GM23338 (cell line): Measurements from ENCODE around the gene UCN. TPM values are rescaled to one million over a fixed set of nuclear protein-coding genes. Genes with fewer than 3 reads are reported as not detected.

ENCODE experiments used
- EZH2 ChIP-seq: fragments of 200-600 bp; sonication (generic); IDR thresholded peaks from one replicate; pipeline ENCODE4 v1.8.0; 2017; ENCODE audit warnings: antibody characterized with exemption, mild to moderate bottlenecking, low read depth; ENCODE audit not compliant: unreplicated experiment
- EZH2phosphoT487 ChIP-seq: fragments of 200-600 bp; sonication (generic); IDR thresholded peaks from one replicate; pipeline ENCODE4 v1.8.1; 2018; ENCODE audit warnings: antibody characterized with exemption; ENCODE audit not compliant: unreplicated experiment
- JUNB ChIP-seq: IDR thresholded peaks from one replicate; pipeline ENCODE4 v1.6.1; 2016; ENCODE audit warnings: antibody characterized with exemption; ENCODE audit not compliant: unreplicated experiment
- polyA plus RNA-seq: library from polyadenylated mRNA; unstranded; fragments of >200 nt; fragmentation: Nextera tagmentation; extraction: Ambion mirVana; gene quantifications from 2 replicates; pipeline ENCODE4 v1.2.1, GENCODE V29; 2016
- total RNA-seq: library from RNA; depleted of rRNA; stranded (reverse); fragments of >200 nt; shearing (Covaris generic); gene quantifications from 2 replicates; pipeline ENCODE4 v1.2.3, GENCODE V29; 2014; rRNA removed
- TF ChIP-seq, protein P1 (sequence below): fragments of 250-450 bp; sonication (Bioruptor Pico); IDR thresholded peaks from 2 replicates; pipeline ENCODE4 v1.5.0; 2020; ENCODE audit warnings: mild to moderate bottlenecking, moderate library complexity

The UCN gene
- total and polyA plus RNA-seq, 2 experiments from 2014 or later: 0.59 to 0.99 TPM

DNA sequence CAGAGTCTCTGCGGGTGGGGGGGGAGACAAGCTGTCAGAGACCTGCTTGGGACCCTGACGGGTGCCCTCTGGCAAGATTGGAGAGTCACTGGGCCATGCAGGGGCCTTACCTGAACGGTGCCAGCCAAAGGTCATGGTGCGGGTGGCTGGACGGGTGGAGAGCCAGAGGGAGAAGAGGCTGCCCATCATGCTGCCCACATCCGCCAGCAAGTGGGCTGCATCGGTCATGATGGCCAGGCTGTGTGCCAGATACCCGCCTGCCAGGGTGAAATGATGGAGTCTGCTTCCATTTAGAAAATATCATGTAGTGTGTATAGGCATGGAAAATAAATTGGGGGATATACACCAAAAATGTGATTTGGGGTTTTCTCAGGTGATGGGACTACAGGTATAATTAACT is 50.2 kb downstream of the UCN start (continued):
- TF ChIP-seq, protein P1, sequence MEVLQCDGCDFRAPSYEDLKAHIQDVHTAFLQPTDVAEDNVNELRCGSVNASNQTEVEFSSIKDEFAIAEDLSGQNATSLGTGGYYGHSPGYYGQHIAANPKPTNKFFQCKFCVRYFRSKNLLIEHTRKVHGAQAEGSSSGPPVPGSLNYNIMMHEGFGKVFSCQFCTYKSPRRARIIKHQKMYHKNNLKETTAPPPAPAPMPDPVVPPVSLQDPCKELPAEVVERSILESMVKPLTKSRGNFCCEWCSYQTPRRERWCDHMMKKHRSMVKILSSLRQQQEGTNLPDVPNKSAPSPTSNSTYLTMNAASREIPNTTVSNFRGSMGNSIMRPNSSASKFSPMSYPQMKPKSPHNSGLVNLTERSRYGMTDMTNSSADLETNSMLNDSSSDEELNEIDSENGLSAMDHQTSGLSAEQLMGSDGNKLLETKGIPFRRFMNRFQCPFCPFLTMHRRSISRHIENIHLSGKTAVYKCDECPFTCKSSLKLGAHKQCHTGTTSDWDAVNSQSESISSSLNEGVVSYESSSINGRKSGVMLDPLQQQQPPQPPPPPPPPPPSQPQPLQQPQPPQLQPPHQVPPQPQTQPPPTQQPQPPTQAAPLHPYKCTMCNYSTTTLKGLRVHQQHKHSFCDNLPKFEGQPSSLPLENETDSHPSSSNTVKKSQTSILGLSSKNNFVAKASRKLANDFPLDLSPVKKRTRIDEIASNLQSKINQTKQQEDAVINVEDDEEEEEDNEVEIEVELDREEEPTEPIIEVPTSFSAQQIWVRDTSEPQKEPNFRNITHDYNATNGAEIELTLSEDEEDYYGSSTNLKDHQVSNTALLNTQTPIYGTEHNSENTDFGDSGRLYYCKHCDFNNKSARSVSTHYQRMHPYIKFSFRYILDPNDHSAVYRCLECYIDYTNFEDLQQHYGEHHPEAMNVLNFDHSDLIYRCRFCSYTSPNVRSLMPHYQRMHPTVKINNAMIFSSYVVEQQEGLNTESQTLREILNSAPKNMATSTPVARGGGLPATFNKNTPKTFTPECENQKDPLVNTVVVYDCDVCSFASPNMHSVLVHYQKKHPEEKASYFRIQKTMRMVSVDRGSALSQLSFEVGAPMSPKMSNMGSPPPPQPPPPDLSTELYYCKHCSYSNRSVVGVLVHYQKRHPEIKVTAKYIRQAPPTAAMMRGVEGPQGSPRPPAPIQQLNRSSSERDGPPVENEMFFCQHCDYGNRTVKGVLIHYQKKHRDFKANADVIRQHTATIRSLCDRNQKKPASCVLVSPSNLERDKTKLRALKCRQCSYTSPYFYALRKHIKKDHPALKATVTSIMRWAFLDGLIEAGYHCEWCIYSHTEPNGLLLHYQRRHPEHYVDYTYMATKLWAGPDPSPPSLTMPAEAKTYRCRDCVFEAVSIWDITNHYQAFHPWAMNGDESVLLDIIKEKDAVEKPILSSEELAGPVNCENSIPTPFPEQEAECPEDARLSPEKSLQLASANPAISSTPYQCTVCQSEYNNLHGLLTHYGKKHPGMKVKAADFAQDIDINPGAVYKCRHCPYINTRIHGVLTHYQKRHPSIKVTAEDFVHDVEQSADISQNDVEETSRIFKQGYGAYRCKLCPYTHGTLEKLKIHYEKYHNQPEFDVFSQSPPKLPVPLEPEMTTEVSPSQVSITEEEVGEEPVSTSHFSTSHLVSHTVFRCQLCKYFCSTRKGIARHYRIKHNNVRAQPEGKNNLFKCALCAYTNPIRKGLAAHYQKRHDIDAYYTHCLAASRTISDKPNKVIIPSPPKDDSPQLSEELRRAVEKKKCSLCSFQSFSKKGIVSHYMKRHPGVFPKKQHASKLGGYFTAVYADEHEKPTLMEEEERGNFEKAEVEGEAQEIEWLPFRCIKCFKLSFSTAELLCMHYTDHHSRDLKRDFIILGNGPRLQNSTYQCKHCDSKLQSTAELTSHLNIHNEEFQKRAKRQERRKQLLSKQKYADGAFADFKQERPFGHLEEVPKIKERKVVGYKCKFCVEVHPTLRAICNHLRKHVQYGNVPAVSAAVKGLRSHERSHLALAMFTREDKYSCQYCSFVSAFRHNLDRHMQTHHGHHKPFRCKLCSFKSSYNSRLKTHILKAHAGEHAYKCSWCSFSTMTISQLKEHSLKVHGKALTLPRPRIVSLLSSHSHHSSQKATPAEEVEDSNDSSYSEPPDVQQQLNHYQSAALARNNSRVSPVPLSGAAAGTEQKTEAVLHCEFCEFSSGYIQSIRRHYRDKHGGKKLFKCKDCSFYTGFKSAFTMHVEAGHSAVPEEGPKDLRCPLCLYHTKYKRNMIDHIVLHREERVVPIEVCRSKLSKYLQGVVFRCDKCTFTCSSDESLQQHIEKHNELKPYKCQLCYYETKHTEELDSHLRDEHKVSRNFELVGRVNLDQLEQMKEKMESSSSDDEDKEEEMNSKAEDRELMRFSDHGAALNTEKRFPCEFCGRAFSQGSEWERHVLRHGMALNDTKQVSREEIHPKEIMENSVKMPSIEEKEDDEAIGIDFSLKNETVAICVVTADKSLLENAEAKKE (CRISPR knock-in tag): no peak
- TF ChIP-seq EZH2 (no peak), JUNB (no peak), EZH2phosphoT487 (no peak)

Other genes with a start within 250 kb of the UCN start
- 155 and 226 TPM in 2 replicates for gene OST4, start 236.8 kb downstream of the UCN start, total RNA-seq
- gene OST4, start 236.8 kb downstream of the UCN start, polyA plus RNA-seq: 568 and 617 TPM in 2 replicates
- 4.8 and 15.4 TPM in 2 replicates for gene EMILIN1, start 229.8 kb downstream of the UCN start, total RNA-seq
- 3.2 and 4.5 TPM in 2 replicates for gene EMILIN1, start 229.8 kb downstream of the UCN start, polyA plus RNA-seq
- gene KHK, start 221.7 kb downstream of the UCN start, total RNA-seq: 8.8 and 9.7 TPM in 2 replicates
- 8.4 and 9.7 TPM in 2 replicates for gene KHK, start 221.7 kb downstream of the UCN start, polyA plus RNA-seq
- gene CGREF1, start 189.3 kb downstream of the UCN start, total RNA-seq: 2.3 and 4.1 TPM in 2 replicates
- gene CGREF1, start 189.3 kb downstream of the UCN start, polyA plus RNA-seq: 3.5 and 4.5 TPM in 2 replicates
- 0.19 and 0.38 TPM in 2 replicates for gene ABHD1, start 184.6 kb downstream of the UCN start, total RNA-seq
- 0.55 and 0.66 TPM in 2 replicates for gene ABHD1, start 184.6 kb downstream of the UCN start, polyA plus RNA-seq
- gene PREB, start 173.8 kb downstream of the UCN start, total RNA-seq: 65.9 and 79.7 TPM in 2 replicates
- 39.0 and 41.2 TPM in 2 replicates for gene PREB, start 173.8 kb downstream of the UCN start, polyA plus RNA-seq
- gene PRR30, start 169.0 kb downstream of the UCN start, total RNA-seq: not detected in 2 replicates
- gene PRR30, start 169.0 kb downstream of the UCN start, polyA plus RNA-seq: not detected in 2 replicates
- gene TCF23, start 159.4 kb downstream of the UCN start, total RNA-seq: 0.07 TPM in 1 of 2 replicates, not detected in the other
- 0.03 TPM in 1 of 2 replicates, not detected in the other for gene TCF23, start 159.4 kb downstream of the UCN start, polyA plus RNA-seq
- 98.3 and 129 TPM in 2 replicates for gene ATRAID, start 96.4 kb downstream of the UCN start, total RNA-seq
- 154 and 164 TPM in 2 replicates for gene ATRAID, start 96.4 kb downstream of the UCN start, polyA plus RNA-seq
- 138 and 153 TPM in 2 replicates for gene SLC5A6, start 96.2 kb downstream of the UCN start, total RNA-seq
- gene SLC5A6, start 96.2 kb downstream of the UCN start, polyA plus RNA-seq: 41.0 and 44.3 TPM in 2 replicates
- 126 and 147 TPM in 2 replicates for gene CAD, start 91.1 kb downstream of the UCN start, total RNA-seq
- 38.1 and 39.2 TPM in 2 replicates for gene CAD, start 91.1 kb downstream of the UCN start, polyA plus RNA-seq
- gene SLC30A3, start 45.4 kb downstream of the UCN start, total RNA-seq: 5.1 and 8.3 TPM in 2 replicates
- 4.1 and 6.0 TPM in 2 replicates for gene SLC30A3, start 45.4 kb downstream of the UCN start, polyA plus RNA-seq
- 0.39 and 0.59 TPM in 2 replicates for gene DNAJC5G, start 33.0 kb downstream of the UCN start, total RNA-seq
- gene DNAJC5G, start 33.0 kb downstream of the UCN start, polyA plus RNA-seq: not detected in 2 replicates
- gene TRIM54, start 26.0 kb downstream of the UCN start, total RNA-seq: 3.3 and 4.5 TPM in 2 replicates
- gene TRIM54, start 26.0 kb downstream of the UCN start, polyA plus RNA-seq: 1.6 and 3.4 TPM in 2 replicates
- gene MPV17, start 14.7 kb upstream of the UCN start, total RNA-seq: 52.5 and 68.9 TPM in 2 replicates
- 93.1 and 94.2 TPM in 2 replicates for gene MPV17, start 14.7 kb upstream of the UCN start, polyA plus RNA-seq
- 110 and 118 TPM in 2 replicates for gene GTF3C2, start 48.3 kb upstream of the UCN start, total RNA-seq
- gene GTF3C2, start 48.3 kb upstream of the UCN start, polyA plus RNA-seq: 69.1 and 81.7 TPM in 2 replicates
- 43.9 and 51.4 TPM in 2 replicates for gene EIF2B4, start 61.9 kb upstream of the UCN start, total RNA-seq
- gene EIF2B4, start 61.9 kb upstream of the UCN start, polyA plus RNA-seq: 64.0 and 64.4 TPM in 2 replicates
- gene SNX17, start 62.2 kb upstream of the UCN start, total RNA-seq: 58.0 and 66.2 TPM in 2 replicates
- gene SNX17, start 62.2 kb upstream of the UCN start, polyA plus RNA-seq: 32.6 and 34.0 TPM in 2 replicates
- gene ZNF513, start 72.3 kb upstream of the UCN start, total RNA-seq: 13.2 and 13.4 TPM in 2 replicates
- gene ZNF513, start 72.3 kb upstream of the UCN start, polyA plus RNA-seq: 10.4 and 11.3 TPM in 2 replicates
- 178 and 183 TPM in 2 replicates for gene PPM1G, start 101.1 kb upstream of the UCN start, total RNA-seq
- gene PPM1G, start 101.1 kb upstream of the UCN start, polyA plus RNA-seq: 201 and 211 TPM in 2 replicates
- gene NRBP1, start 120.2 kb upstream of the UCN start, total RNA-seq: 118 and 128 TPM in 2 replicates
- 73.4 and 75.0 TPM in 2 replicates for gene NRBP1, start 120.2 kb upstream of the UCN start, polyA plus RNA-seq
- 6.6 and 15.8 TPM in 2 replicates for gene KRTCAP3, start 133.9 kb upstream of the UCN start, total RNA-seq
- 51.2 and 52.4 TPM in 2 replicates for gene KRTCAP3, start 133.9 kb upstream of the UCN start, polyA plus RNA-seq
- gene IFT172, start 181.3 kb upstream of the UCN start, total RNA-seq: 17.2 and 17.6 TPM in 2 replicates
- gene IFT172, start 181.3 kb upstream of the UCN start, polyA plus RNA-seq: 8.9 and 9.1 TPM in 2 replicates
- gene FNDC4, start 186.8 kb upstream of the UCN start, total RNA-seq: 13.3 and 13.7 TPM in 2 replicates
- gene FNDC4, start 186.8 kb upstream of the UCN start, polyA plus RNA-seq: 5.9 and 7.8 TPM in 2 replicates
- gene GCKR, start 188.4 kb upstream of the UCN start, total RNA-seq: not detected in 2 replicates
- not detected in 2 replicates for gene GCKR, start 188.4 kb upstream of the UCN start, polyA plus RNA-seq